Measurements from ENCODE around the gene NGFR. TPM values are rescaled to one million over a fixed set of nuclear protein-coding genes. Genes with fewer than 3 reads are reported as not detected.

NGFR gene
- total and polyA plus RNA-seq, 9 donors: 0.35 to 13.2 (median 3.4) TPM

GRCh38 chr17:49494399-49494985, 601 bp upstream of the NGFR start:
- Histone ChIP-seq H3K36me3 (no peaks in the 10 kb centered on the region), H3K27ac (no peak overlapping the region), H3K9me3 (no peaks in the 10 kb centered on the region), H3K4me3 (peak overlapping the region; percentile 35), H3K27me3 (peaks cover 10% of the 10 kb centered on the region), H3K4me1 (ENCODE audit: insufficient read depth) (peaks cover 20% of the 10 kb centered on the region)
- intact Hi-C loops (cut with DNase I): loop anchor here in 2 of 4 donors (2.0 to 10.0 kb wide), 2 partner anchors 60 to 90 kb away; no protein-coding TSS in a partner anchor
- no peak for DNase-seq
- 44 to 56% (median 53%) methylated on average over 17 of the region's 17 CpGs for WGBS, 3 donors
- no peak for TF ChIP-seq EP300 (IDR thresholded peaks at IDR 0.05)
- no peak for TF ChIP-seq CTCF (IDR thresholded peaks at IDR 0.05)
- no peak for TF ChIP-seq POLR2A (IDR thresholded peaks at IDR 0.05)

- peaks cover 10% of the 10 kb centered on the region for H3K27me3 ChIP-seq
- WGBS, 3 donors: 1 to 3% (median 2%) methylated on average over 22 of the region's 22 CpGs
- no peak for TF ChIP-seq POLR2A (IDR thresholded peaks at IDR 0.05)
- TF ChIP-seq EP300 (IDR thresholded peaks at IDR 0.05): no peak
- TF ChIP-seq CTCF (IDR thresholded peaks at IDR 0.05): no peak
- no peak for DNase-seq
- intact Hi-C loops (cut with DNase I): loop anchor here (2.0 to 10.0 kb wide), 3 partner anchors 59 to 91 kb away; no protein-coding TSS in a partner anchor
- H3K4me1 ChIP-seq (ENCODE audit: insufficient read depth): peaks cover 20% of the 10 kb centered on the region
- H3K4me3 ChIP-seq: peak overlapping the region; percentile 35
- H3K36me3 ChIP-seq: no peaks in the 10 kb centered on the region
- H3K9me3 ChIP-seq: no peaks in the 10 kb centered on the region
- H3K27ac ChIP-seq: no peak overlapping the region
Observed at GRCh38 chr17:49495842-49496182, 719 bp downstream of the NGFR start.

- Histone ChIP-seq H3K36me3 (no peaks in the 10 kb centered on the region), H3K27ac (no peak overlapping the region), H3K4me3 (peak overlapping the region; percentile 35), H3K27me3 (peaks cover 10% of the 10 kb centered on the region), H3K4me1 (ENCODE audit: insufficient read depth) (peaks cover 20% of the 10 kb centered on the region), H3K9me3 (no peaks in the 10 kb centered on the region)
- 0 to 1% (median 1%) methylated on average over 58 to 85 of the region's 85 CpGs for WGBS, 3 donors
- intact Hi-C loops (cut with DNase I): loop anchor here in 3 of 4 donors (2.0 to 10.0 kb wide), 3 partner anchors 58 to 92 kb away; no protein-coding TSS in a partner anchor
- no peak for TF ChIP-seq EP300 (IDR thresholded peaks at IDR 0.05)
- TF ChIP-seq CTCF (IDR thresholded peaks at IDR 0.05): peak; percentile 82 to 91 (median 89)
- peak; percentile 72 to 87 (median 79) for DNase-seq
Observed at GRCh38 chr17:49496183-49496866, 1.2 kb downstream of the NGFR start.

DNA sequence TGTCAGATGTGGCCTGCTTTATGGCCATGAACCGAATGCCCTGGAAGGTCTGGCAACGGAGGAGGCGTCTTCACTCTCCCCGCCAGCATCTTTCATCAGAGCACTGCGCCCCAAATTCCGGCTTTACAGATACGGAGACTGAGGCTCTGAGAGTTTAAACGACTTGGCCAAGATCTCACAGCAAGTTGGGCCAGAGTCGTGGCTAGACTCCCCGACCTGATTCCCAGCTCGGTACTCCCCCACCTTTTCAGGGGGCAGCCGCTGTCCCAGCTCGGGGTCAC, 1.7 kb downstream of the NGFR start:
- intact Hi-C loops (cut with DNase I): loop anchor here in 3 of 4 donors (2.0 to 10.0 kb wide), 3 partner anchors 58 to 92 kb away; no protein-coding TSS in a partner anchor
- no peak for DNase-seq
- H3K27me3 ChIP-seq: peaks cover 10% of the 10 kb centered on the region
- H3K4me1 ChIP-seq (ENCODE audit: insufficient read depth): peaks cover 20% of the 10 kb centered on the region
- TF ChIP-seq POLR2A (IDR thresholded peaks at IDR 0.05): no peak
- no peak for TF ChIP-seq CTCF (IDR thresholded peaks at IDR 0.05)
- TF ChIP-seq EP300 (IDR thresholded peaks at IDR 0.05): no peak
- H3K27ac ChIP-seq: no peak overlapping the region
- no peaks in the 10 kb centered on the region for H3K9me3 ChIP-seq
- WGBS, 3 donors: 0 to 2% (median 1%) methylated on average over 11 to 13 of the region's 13 CpGs
- peak overlapping the region; percentile 35 for H3K4me3 ChIP-seq
- no peaks in the 10 kb centered on the region for H3K36me3 ChIP-seq

All from ovary (tissue), 9 donors.